Liver (tissue), 9 donors: ENCODE data around the gene FAM13B. TPM values are rescaled to one million over a fixed set of nuclear protein-coding genes. Genes with fewer than 3 reads are reported as not detected.

Source experiments
- DNase-seq: peaks from one replicate; pipeline ENCODE4 v3.0.0-alpha.2; 2017; ENCODE audit warnings: low spot score
- H3K27ac ChIP-seq, 2 donors: one replicate each; pipeline ENCODE4 v1.7.0; 2013; ENCODE audit warnings: inconsistent platforms in 2 of 2, low read length in 2 of 2, control low read depth in 1 of 2, low read depth in 1 of 2, mild to moderate bottlenecking in 1 of 2
- H3K27me3 ChIP-seq, 4 donors: one replicate each; pipeline versions ENCODE4 v1.6.1 to v1.7.0; 2013; ENCODE audit warnings: low read length in 3 of 4, inconsistent platforms in 1 of 4, mild to moderate bottlenecking in 1 of 4, moderate library complexity in 1 of 4; ENCODE audit not compliant: control insufficient read depth in 4 of 4, insufficient read depth in 4 of 4
- H3K36me3 ChIP-seq, 4 donors: one replicate each; pipeline versions ENCODE4 v1.6.1 to v1.7.0; 2013; ENCODE audit warnings: low read length in 3 of 4, mild to moderate bottlenecking in 3 of 4, low read depth in 1 of 4, moderate library complexity in 1 of 4; ENCODE audit not compliant: control insufficient read depth in 4 of 4, insufficient read depth in 3 of 4
- H3K4me1 ChIP-seq, 4 donors: one replicate each; pipeline versions ENCODE4 v1.6.1 to v1.7.0; 2013; ENCODE audit warnings: low read length in 3 of 4, mild to moderate bottlenecking in 3 of 4, moderate library complexity in 1 of 4; ENCODE audit not compliant: control insufficient read depth in 4 of 4, insufficient read depth in 4 of 4
- H3K4me3 ChIP-seq, 3 donors: one replicate each; pipeline versions ENCODE4 v1.6.1 to v1.7.0; 2013; ENCODE audit warnings: low read length in 3 of 3, control low read depth in 1 of 3, low read depth in 1 of 3, mild to moderate bottlenecking in 1 of 3
- H3K9ac ChIP-seq, 2 donors: one replicate each; pipeline ENCODE4 v1.7.0; 2013; ENCODE audit warnings: low read length in 2 of 2, mild to moderate bottlenecking in 2 of 2, moderate library complexity in 2 of 2, control low read depth in 1 of 2, low read depth in 1 of 2
- H3K9me3 ChIP-seq, 4 donors: one replicate each; pipeline versions ENCODE4 v1.6.1 to v1.7.0; 2013; ENCODE audit warnings: low read length in 3 of 4; ENCODE audit not compliant: control insufficient read depth in 4 of 4
- EGR1 ChIP-seq, 2 donors: IDR thresholded peaks; 2 replicates each; pipeline ENCODE4 v1.6.1; 2016 to 2018; ENCODE audit warnings: antibody characterized with exemption in 2 of 2, low read depth in 2 of 2
- FOXA1 ChIP-seq: IDR thresholded peaks from 2 replicates; pipeline ENCODE4 v1.6.1; 2016; ENCODE audit warnings: antibody characterized with exemption
- GABPA ChIP-seq, 2 donors: IDR thresholded peaks in 1 of 2; conservative IDR thresholded peaks in 1 of 2; 2 replicates each; pipeline ENCODE4 v1.6.1; 2016; ENCODE audit warnings: antibody characterized with exemption in 2 of 2, mild to moderate bottlenecking in 1 of 2, moderate library complexity in 1 of 2
- HNF4A ChIP-seq, 2 donors: conservative IDR thresholded peaks; 2 replicates each; pipeline ENCODE4 v1.6.1; 2016; ENCODE audit warnings: antibody characterized with exemption in 2 of 2, mild to moderate bottlenecking in 2 of 2
- HNF4G ChIP-seq: IDR thresholded peaks from 2 replicates; pipeline ENCODE4 v1.6.1; 2016; ENCODE audit warnings: antibody characterized with exemption
- JUND ChIP-seq, 2 donors: IDR thresholded peaks; 2 replicates each; pipeline ENCODE4 v1.6.1; 2016; ENCODE audit warnings: antibody characterized with exemption in 2 of 2
- NR2F2 ChIP-seq: IDR thresholded peaks from 2 replicates; pipeline ENCODE4 v1.6.1; 2016; ENCODE audit warnings: antibody characterized with exemption
- RAD21 ChIP-seq, 2 donors: IDR thresholded peaks; 2 replicates each; pipeline ENCODE4 v1.6.1; 2016; ENCODE audit warnings: antibody characterized with exemption in 2 of 2, mild to moderate bottlenecking in 2 of 2
- RXRA ChIP-seq, 2 donors: IDR thresholded peaks; 2 replicates each; pipeline ENCODE4 v1.6.1; 2017 to 2018; ENCODE audit warnings: antibody characterized with exemption in 2 of 2, mild to moderate bottlenecking in 1 of 2
- SP1 ChIP-seq: IDR thresholded peaks from 2 replicates; pipeline ENCODE4 v1.6.1; 2018; ENCODE audit warnings: antibody characterized with exemption, mild to moderate bottlenecking
- TAF1 ChIP-seq: conservative IDR thresholded peaks from 2 replicates; pipeline ENCODE4 v1.6.1; 2016; ENCODE audit warnings: antibody characterized with exemption, mild to moderate bottlenecking
- YY1 ChIP-seq: IDR thresholded peaks from 2 replicates; pipeline ENCODE4 v1.6.1; 2016; ENCODE audit warnings: antibody characterized with exemption, mild to moderate bottlenecking
- WGBS: extraction: QIAGEN DNeasy Blood & Tissue Kit; methylation state at CpG from one replicate; pipeline ENCODE4 v1.1.7; 2013; 5-methylcytosine and 5-hydroxymethylcytosine counted together
- polyA plus RNA-seq, 2 donors: library from polyadenylated mRNA; stranded (reverse) in 1 of 2; unstranded in 1 of 2; fragments of 200-250 nt in 1 of 2; fragments of >200 nt in 1 of 2; fragmentation: Nextera tagmentation in 1 of 2; extraction: Ambion mirVana in 1 of 2; gene quantifications; one replicate each; pipeline versions ENCODE4 v1.2.1 to v1.2.3, GENCODE V29; 2013 to 2015
- total RNA-seq, 2 donors: library from RNA; depleted of rRNA; stranded (reverse); fragments of >200 nt; gene quantifications; one replicate each; pipeline ENCODE4 v1.2.3, GENCODE V29; 2014
- TF ChIP-seq, protein P1 (sequence below): IDR thresholded peaks from 2 replicates; pipeline ENCODE4 v1.6.1; 2016; ENCODE audit warnings: antibody characterized with exemption
- TF ChIP-seq, protein P2 (sequence below): IDR thresholded peaks from 2 replicates; pipeline ENCODE4 v1.6.1; 2016; ENCODE audit warnings: antibody characterized with exemption
- TF ChIP-seq, protein P3 (sequence below): IDR thresholded peaks from 2 replicates; pipeline ENCODE4 v1.6.1; 2016; ENCODE audit warnings: antibody characterized with exemption
- TF ChIP-seq, protein P4 (sequence below): fragments of 150-350 bp; IDR thresholded peaks from 2 replicates; pipeline ENCODE4 v1.5.1; 2017; ENCODE audit warnings: improper control_type of control experiment, low read depth, low read length; ENCODE audit not compliant: missing input control
- donor health status: healthy.
- donor health status: healthy.
- donor health status: healthy.
- donor health status: healthy.
- donor health status: healthy.

The FAM13B gene
- total and polyA plus RNA-seq, 4 donors, result 4.3 to 19.0 (median 10.8) TPM

DNA sequence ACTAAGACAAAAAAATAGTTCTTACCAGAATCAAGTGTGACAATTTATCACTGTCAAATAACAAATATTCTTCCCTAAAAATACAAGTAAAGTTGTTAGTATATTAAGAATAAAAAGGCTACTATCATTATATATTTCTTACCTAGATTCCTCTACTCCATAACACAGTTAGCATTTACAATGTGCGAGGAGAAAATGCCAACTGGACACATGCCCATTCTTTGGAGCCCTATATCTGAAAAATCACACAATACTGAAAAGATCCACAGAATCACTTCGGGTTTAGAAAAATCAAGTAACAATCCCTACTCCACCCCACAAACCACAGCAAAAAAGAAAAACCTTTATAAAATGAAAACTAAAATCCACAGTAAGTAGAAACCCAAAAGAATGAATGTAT is 72.7 kb downstream of the FAM13B start (continued):
- TF ChIP-seq, protein P1, sequence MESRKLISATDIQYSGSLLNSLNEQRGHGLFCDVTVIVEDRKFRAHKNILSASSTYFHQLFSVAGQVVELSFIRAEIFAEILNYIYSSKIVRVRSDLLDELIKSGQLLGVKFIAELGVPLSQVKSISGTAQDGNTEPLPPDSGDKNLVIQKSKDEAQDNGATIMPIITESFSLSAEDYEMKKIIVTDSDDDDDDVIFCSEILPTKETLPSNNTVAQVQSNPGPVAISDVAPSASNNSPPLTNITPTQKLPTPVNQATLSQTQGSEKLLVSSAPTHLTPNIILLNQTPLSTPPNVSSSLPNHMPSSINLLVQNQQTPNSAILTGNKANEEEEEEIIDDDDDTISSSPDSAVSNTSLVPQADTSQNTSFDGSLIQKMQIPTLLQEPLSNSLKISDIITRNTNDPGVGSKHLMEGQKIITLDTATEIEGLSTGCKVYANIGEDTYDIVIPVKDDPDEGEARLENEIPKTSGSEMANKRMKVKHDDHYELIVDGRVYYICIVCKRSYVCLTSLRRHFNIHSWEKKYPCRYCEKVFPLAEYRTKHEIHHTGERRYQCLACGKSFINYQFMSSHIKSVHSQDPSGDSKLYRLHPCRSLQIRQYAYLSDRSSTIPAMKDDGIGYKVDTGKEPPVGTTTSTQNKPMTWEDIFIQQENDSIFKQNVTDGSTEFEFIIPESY, result no peak
- TF ChIP-seq, protein P2, sequence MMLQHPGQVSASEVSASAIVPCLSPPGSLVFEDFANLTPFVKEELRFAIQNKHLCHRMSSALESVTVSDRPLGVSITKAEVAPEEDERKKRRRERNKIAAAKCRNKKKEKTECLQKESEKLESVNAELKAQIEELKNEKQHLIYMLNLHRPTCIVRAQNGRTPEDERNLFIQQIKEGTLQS, result no peak
- TF ChIP-seq SP1 (no peak), NR2F2 (no peak), TAF1 (no peak), HNF4G (no peak), HNF4A (conservative IDR thresholded peaks at IDR 0.05) (no peak), JUND (IDR thresholded peaks at IDR 0.05) (no peak), EGR1 (IDR thresholded peaks at IDR 0.05; ENCODE audit: low read depth in 2 of 2) (no peak)

DNA sequence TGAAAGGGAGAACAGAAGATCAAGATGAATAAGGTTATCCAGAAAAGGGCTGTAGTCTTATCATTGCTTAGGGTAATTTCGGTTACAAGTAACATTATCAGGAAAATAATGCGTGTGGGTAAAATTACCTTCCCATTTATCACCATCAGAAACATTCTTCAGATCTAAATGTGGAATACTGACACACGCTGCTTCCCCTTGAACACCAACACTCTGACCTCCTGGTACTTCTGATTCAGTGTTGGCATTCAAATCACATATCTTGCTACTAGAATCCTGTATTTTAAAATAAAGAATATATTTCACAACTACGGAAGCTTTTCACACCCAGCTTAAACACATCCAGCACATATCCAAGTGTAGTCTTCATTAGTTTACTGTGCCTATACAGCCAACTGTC is 73.4 kb downstream of the FAM13B start:
- TF ChIP-seq RXRA (IDR thresholded peaks at IDR 0.05) (no peak), HNF4A (conservative IDR thresholded peaks at IDR 0.05) (no peak), FOXA1 (no peak), EGR1 (IDR thresholded peaks at IDR 0.05; ENCODE audit: low read depth in 2 of 2) (no peak), SP1 (no peak), NR2F2 (no peak), TAF1 (no peak), RAD21 (IDR thresholded peaks at IDR 0.05) (no peak), GABPA (IDR thresholded peaks at IDR 0.05 in 1 of 2, conservative IDR thresholded peaks at IDR 0.05 in 1 of 2) (no peak), YY1 (no peak)
- TF ChIP-seq, protein P3, sequence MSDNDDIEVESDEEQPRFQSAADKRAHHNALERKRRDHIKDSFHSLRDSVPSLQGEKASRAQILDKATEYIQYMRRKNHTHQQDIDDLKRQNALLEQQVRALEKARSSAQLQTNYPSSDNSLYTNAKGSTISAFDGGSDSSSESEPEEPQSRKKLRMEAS, result no peak
- TF ChIP-seq, protein P4, sequence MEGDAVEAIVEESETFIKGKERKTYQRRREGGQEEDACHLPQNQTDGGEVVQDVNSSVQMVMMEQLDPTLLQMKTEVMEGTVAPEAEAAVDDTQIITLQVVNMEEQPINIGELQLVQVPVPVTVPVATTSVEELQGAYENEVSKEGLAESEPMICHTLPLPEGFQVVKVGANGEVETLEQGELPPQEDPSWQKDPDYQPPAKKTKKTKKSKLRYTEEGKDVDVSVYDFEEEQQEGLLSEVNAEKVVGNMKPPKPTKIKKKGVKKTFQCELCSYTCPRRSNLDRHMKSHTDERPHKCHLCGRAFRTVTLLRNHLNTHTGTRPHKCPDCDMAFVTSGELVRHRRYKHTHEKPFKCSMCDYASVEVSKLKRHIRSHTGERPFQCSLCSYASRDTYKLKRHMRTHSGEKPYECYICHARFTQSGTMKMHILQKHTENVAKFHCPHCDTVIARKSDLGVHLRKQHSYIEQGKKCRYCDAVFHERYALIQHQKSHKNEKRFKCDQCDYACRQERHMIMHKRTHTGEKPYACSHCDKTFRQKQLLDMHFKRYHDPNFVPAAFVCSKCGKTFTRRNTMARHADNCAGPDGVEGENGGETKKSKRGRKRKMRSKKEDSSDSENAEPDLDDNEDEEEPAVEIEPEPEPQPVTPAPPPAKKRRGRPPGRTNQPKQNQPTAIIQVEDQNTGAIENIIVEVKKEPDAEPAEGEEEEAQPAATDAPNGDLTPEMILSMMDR, result no peak
- TF ChIP-seq, protein P1, result no peak
- TF ChIP-seq, protein P2, result no peak
- DNase-seq, result no peak
- Histone ChIP-seq H3K4me1 (no peaks in the 10 kb centered on the region), H3K27me3 (no peaks in the 10 kb centered on the region), H3K9ac (no peak overlapping the region), H3K36me3 (peaks cover 0 to 14% (median 10%) of the 10 kb centered on the region in 4 donors), H3K4me3 (no peak overlapping the region), H3K27ac (no peak overlapping the region), H3K9me3 (no peaks in the 10 kb centered on the region)
- WGBS, result 95% methylated on average over 4 of the region's 4 CpGs
